AG09309 (cell line): ENCODE data around the gene MKLN1.

Source experiments
- DNase-seq: peaks from one replicate; pipeline ENCODE4 v3.0.0-alpha.2; 2010; ENCODE audit warnings: low read depth
- H3K4me3 ChIP-seq: 2 replicates; pipeline ENCODE4 v1.5.1; 2011; ENCODE audit warnings: mild to moderate bottlenecking, low read depth, low read length, moderate library complexity; ENCODE audit not compliant: control insufficient read depth
- TF ChIP-seq, protein P1 (sequence below): IDR thresholded peaks from 2 replicates; pipeline ENCODE4 v1.5.1; 2011; ENCODE audit warnings: mild to moderate bottlenecking, low read depth, low read length, inconsistent platforms; ENCODE audit not compliant: insufficient read depth, control insufficient read depth; ENCODE audit errors: missing control alignments

The MKLN1 gene

GRCh38 chr7:131480384-131481315 is 153.0 kb downstream of the MKLN1 start:
- H3K4me3 ChIP-seq = no peak overlapping the region
- TF ChIP-seq, protein P1, sequence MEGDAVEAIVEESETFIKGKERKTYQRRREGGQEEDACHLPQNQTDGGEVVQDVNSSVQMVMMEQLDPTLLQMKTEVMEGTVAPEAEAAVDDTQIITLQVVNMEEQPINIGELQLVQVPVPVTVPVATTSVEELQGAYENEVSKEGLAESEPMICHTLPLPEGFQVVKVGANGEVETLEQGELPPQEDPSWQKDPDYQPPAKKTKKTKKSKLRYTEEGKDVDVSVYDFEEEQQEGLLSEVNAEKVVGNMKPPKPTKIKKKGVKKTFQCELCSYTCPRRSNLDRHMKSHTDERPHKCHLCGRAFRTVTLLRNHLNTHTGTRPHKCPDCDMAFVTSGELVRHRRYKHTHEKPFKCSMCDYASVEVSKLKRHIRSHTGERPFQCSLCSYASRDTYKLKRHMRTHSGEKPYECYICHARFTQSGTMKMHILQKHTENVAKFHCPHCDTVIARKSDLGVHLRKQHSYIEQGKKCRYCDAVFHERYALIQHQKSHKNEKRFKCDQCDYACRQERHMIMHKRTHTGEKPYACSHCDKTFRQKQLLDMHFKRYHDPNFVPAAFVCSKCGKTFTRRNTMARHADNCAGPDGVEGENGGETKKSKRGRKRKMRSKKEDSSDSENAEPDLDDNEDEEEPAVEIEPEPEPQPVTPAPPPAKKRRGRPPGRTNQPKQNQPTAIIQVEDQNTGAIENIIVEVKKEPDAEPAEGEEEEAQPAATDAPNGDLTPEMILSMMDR = no peak
- no peak for DNase-seq

GRCh38 chr7:131482800-131483199 is 155.1 kb downstream of the MKLN1 start:
- no peak for DNase-seq
- TF ChIP-seq, protein P1 = no peak
- no peak overlapping the region for H3K4me3 ChIP-seq

- no peak for DNase-seq
Observed at GRCh38 chr7:131483586-131483985, 155.9 kb downstream of the MKLN1 start.

DNA sequence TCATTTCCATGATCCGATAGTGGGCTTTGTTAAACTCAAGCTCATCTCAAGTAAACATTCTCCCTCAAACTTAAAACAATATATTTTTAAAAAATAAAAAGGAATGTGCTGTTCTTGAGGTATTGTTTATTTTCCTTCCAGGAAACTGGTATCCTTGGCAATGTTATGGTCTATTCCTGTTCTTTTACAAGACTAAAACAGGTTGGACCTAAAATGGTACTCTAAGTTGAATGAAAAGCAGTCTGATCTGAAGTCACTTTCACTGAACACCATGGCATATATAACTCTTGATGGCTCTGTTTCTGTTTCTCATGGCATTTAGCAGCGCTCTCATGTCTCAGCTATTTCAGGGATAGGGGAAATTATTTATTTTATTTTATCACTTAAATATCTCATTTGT is 158.7 kb downstream of the MKLN1 start:
- TF ChIP-seq, protein P1 = no peak
- no peak for DNase-seq
- H3K4me3 ChIP-seq = no peak overlapping the region

More at GRCh38 chr7:131483586-131483985, 155.9 kb downstream of the MKLN1 start:
- H3K4me3 ChIP-seq = no peak overlapping the region
- TF ChIP-seq, protein P1 = no peak

DNA sequence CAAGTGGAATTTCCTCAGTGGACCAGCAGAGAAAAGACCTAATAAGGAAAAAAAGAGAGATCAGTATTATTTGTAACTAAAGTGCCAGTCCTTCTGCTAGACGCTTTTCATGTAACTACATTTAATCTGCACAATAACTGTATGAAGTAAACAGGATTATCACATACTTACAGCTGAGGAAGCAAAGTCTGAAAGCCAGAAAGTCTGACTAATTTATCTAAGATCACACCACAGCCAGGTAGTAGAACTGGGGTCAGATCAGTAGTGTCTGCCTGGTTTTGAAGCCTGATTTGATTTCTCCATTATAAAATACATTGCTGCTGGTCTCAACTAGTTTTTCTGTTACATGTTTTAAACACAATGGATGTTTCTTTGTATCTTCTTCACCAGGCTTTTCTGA is 159.5 kb downstream of the MKLN1 start:
- H3K4me3 ChIP-seq = no peak overlapping the region
- DNase-seq = no peak
- TF ChIP-seq, protein P1 = no peak

- no peak for DNase-seq
- TF ChIP-seq, protein P1 = peak; percentile 27
- H3K4me3 ChIP-seq = no peak overlapping the region
Observed at GRCh38 chr7:131488361-131488760, 160.7 kb downstream of the MKLN1 start.
